Measurements from ENCODE around the gene RBM39.

DNA sequence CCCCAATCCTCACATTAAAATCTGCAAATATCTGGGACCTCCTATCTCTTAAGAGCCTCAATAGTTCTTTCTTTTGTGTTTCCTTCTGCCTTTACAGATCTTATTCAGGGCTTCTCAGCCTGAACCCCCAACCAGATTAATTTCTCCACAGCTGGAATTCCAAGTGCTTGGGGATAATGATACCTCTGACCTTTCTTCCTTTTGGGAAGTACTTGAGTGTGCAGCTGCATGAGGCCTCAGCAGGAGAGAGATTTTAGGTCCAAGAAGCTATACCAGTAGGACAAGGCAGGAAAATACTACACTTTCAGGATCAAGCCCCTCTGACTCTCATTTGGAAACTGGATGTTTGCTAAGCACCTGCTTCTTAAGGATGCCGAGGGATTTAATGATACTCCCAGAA, 32.3 kb upstream of the RBM39 start:
- TF ChIP-seq, protein P1, sequence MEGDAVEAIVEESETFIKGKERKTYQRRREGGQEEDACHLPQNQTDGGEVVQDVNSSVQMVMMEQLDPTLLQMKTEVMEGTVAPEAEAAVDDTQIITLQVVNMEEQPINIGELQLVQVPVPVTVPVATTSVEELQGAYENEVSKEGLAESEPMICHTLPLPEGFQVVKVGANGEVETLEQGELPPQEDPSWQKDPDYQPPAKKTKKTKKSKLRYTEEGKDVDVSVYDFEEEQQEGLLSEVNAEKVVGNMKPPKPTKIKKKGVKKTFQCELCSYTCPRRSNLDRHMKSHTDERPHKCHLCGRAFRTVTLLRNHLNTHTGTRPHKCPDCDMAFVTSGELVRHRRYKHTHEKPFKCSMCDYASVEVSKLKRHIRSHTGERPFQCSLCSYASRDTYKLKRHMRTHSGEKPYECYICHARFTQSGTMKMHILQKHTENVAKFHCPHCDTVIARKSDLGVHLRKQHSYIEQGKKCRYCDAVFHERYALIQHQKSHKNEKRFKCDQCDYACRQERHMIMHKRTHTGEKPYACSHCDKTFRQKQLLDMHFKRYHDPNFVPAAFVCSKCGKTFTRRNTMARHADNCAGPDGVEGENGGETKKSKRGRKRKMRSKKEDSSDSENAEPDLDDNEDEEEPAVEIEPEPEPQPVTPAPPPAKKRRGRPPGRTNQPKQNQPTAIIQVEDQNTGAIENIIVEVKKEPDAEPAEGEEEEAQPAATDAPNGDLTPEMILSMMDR (conservative IDR thresholded peaks at IDR 0.05; ENCODE audit: low read depth in 2 of 2) = no peak
- TF ChIP-seq EZH2 (IDR thresholded peaks at IDR 0.05; ENCODE audit: low read depth, unreplicated experiment) = no peak

Measured in GM23338 (cell line).